H1 (cell line): ENCODE results near the gene DNAJB8. TPM values are rescaled to one million over a fixed set of nuclear protein-coding genes. Genes with fewer than 3 reads are reported as not detected.

Experiments used
- CTCF ChIA-PET: fragments of 300-600 bp; sonication (Branson Sonifier 250); formaldehyde crosslinking; loops from one replicate; lab custom pipeline; 2021; ENCODE audit not compliant: partially characterized antibody; lab: Charles Lee
- POLR2A ChIA-PET: fragments of 300-600 bp; sonication (Branson Sonifier 250); formaldehyde crosslinking; loops from one replicate; lab custom pipeline; 2021; ENCODE audit warnings: inconsistent platforms; ENCODE audit not compliant: partially characterized antibody; lab: Charles Lee
- DNase-seq, 2 experiments: peaks; one replicate each; pipeline versions ENCODE4 v3.0.0 to v3.0.0-alpha.2; 2010 to 2022; ENCODE audit warnings: low spot score in 2 of 2, low read depth in 1 of 2, mixed read lengths in 1 of 2
- FAIRE-seq: peaks from 2 replicates; lab custom pipeline; 2011; peaks lifted over from hg19 to GRCh38; lab: Jason Lieb, UNC
- H2AFZ ChIP-seq: 2 replicates; pipeline ENCODE4 v1.8.1; 2012; ENCODE audit warnings: low read length, inconsistent platforms
- H2AK5ac ChIP-seq: 2 replicates; pipeline ENCODE4 v1.6.1; 2013; ENCODE audit warnings: low read depth, low read length
- H2BK120ac ChIP-seq: replicated peaks from 2 replicates; pipeline ENCODE3; 2013; ENCODE audit warnings: low read depth, low read length, inconsistent platforms
- H2BK12ac ChIP-seq: 2 replicates; pipeline ENCODE4 v1.6.1; 2013; ENCODE audit warnings: low read depth, low read length
- H2BK15ac ChIP-seq: 2 replicates; pipeline ENCODE4 v1.6.1; 2013; ENCODE audit warnings: low read length
- H2BK20ac ChIP-seq: 2 replicates; pipeline ENCODE4 v1.6.1; 2013; ENCODE audit warnings: low read length
- H2BK5ac ChIP-seq: 2 replicates; pipeline ENCODE4 v1.6.1; 2013; ENCODE audit warnings: low read depth, low read length
- H3K14ac ChIP-seq: 2 replicates; pipeline ENCODE4 v1.6.1; 2013; ENCODE audit warnings: inconsistent platforms; ENCODE audit not compliant: insufficient read length
- H3K18ac ChIP-seq: 2 replicates; pipeline ENCODE4 v1.6.1; 2013; ENCODE audit warnings: low read length; ENCODE audit errors: extremely low read depth
- H3K23ac ChIP-seq: 2 replicates; pipeline ENCODE4 v1.6.1; 2013; ENCODE audit warnings: inconsistent platforms; ENCODE audit not compliant: insufficient read length
- H3K23me2 ChIP-seq: 2 replicates; pipeline ENCODE4 v1.6.1; 2013; ENCODE audit warnings: low read depth, low read length
- H3K27ac ChIP-seq: 2 replicates; pipeline ENCODE4 v1.6.1; 2011; ENCODE audit warnings: low read depth, low read length, inconsistent platforms
- H3K27me3 ChIP-seq, 4 experiments: replicated peaks in 1 of 4; 1 replicate in 1 of 4; 2 replicates in 3 of 4; pipeline versions ENCODE4 v1.6.1 to v1.8.1; 2011 to 2013; ENCODE audit warnings: low read length in 3 of 4, mild to moderate bottlenecking in 3 of 4, inconsistent platforms in 2 of 4, mixed read lengths in 2 of 4, moderate library complexity in 1 of 4; ENCODE audit not compliant: control insufficient read depth in 3 of 4, insufficient read depth in 3 of 4; ENCODE audit errors: extremely low read depth in 1 of 4
- H3K36me3 ChIP-seq, 4 experiments: 2 replicates each; pipeline versions ENCODE4 v1.6.1 to v1.8.1; 2011 to 2013; ENCODE audit warnings: mild to moderate bottlenecking in 4 of 4, low read length in 3 of 4, moderate library complexity in 2 of 4, control low read depth in 1 of 4, inconsistent platforms in 1 of 4; ENCODE audit not compliant: insufficient read depth in 4 of 4, control insufficient read depth in 2 of 4
- H3K4ac ChIP-seq: replicated peaks from 2 replicates; pipeline ENCODE3; 2013; ENCODE audit warnings: low read length, low read depth, mixed read lengths, inconsistent platforms; ENCODE audit not compliant: insufficient read length
- H3K4me1 ChIP-seq, 4 experiments: replicated peaks in 1 of 4; 1 replicate in 1 of 4; 2 replicates in 3 of 4; pipeline versions ENCODE4 v1.6.1 to v1.8.1; 2011 to 2013; ENCODE audit warnings: low read length in 3 of 4, inconsistent platforms in 2 of 4, mixed read lengths in 1 of 4; ENCODE audit not compliant: insufficient read depth in 4 of 4, control insufficient read depth in 3 of 4
- H3K4me2 ChIP-seq, 2 experiments: 2 replicates each; pipeline versions ENCODE4 v1.6.1 to v1.8.1; 2011 to 2013; ENCODE audit warnings: low read depth in 2 of 2, low read length in 2 of 2, control low read depth in 1 of 2, inconsistent platforms in 1 of 2, mild to moderate bottlenecking in 1 of 2; ENCODE audit not compliant: insufficient read depth in 1 of 2
- H3K4me3 ChIP-seq, 4 experiments: fragments of 200-600, 300-600 bp in 1 of 4; sonication (generic), shearing (Covaris generic), sonication (Bioruptor Twin) in 1 of 4; 2 replicates each; pipeline versions ENCODE4 v1.5.1 to v1.8.1; 2011 to 2016; ENCODE audit warnings: low read length in 4 of 4, low read depth in 3 of 4, control low read depth in 2 of 4, inconsistent platforms in 2 of 4, mild to moderate bottlenecking in 2 of 4, mixed read lengths in 1 of 4, moderate library complexity in 1 of 4; ENCODE audit not compliant: insufficient read depth in 2 of 4; ENCODE audit errors: extremely low read depth in 1 of 4
- H3K56ac ChIP-seq: replicated peaks from 2 replicates; pipeline ENCODE3; 2013; ENCODE audit warnings: low read depth, mild to moderate bottlenecking, mixed read lengths, low read length, inconsistent platforms; ENCODE audit not compliant: insufficient read length
- H3K79me1 ChIP-seq: 2 replicates; pipeline ENCODE4 v1.6.1; 2013; ENCODE audit warnings: low read depth, low read length, control low read depth
- H3K79me2 ChIP-seq, 2 experiments: 2 replicates each; pipeline versions ENCODE4 v1.6.1 to v1.8.1; 2012 to 2013; ENCODE audit warnings: low read length in 2 of 2, mild to moderate bottlenecking in 2 of 2, inconsistent platforms in 1 of 2; ENCODE audit not compliant: insufficient read depth in 2 of 2, control insufficient read depth in 1 of 2
- H3K9ac ChIP-seq, 4 experiments: replicated peaks in 1 of 4; 1 replicate in 1 of 4; 2 replicates in 3 of 4; pipeline versions ENCODE4 v1.6.1 to v1.8.1; 2011 to 2013; ENCODE audit warnings: low read depth in 3 of 4, low read length in 3 of 4, control low read depth in 2 of 4, mild to moderate bottlenecking in 2 of 4, moderate library complexity in 2 of 4, inconsistent platforms in 1 of 4; ENCODE audit errors: extremely low read depth in 1 of 4
- H3K9me3 ChIP-seq, 2 experiments: 2 replicates each; pipeline versions ENCODE4 v1.6.1 to v1.8.1; 2012 to 2013; ENCODE audit warnings: mild to moderate bottlenecking in 2 of 2, moderate library complexity in 2 of 2, control low read depth in 1 of 2, inconsistent platforms in 1 of 2, low read depth in 1 of 2, low read length in 1 of 2, mixed read lengths in 1 of 2; ENCODE audit not compliant: insufficient read depth in 2 of 2
- H4K20me1 ChIP-seq, 2 experiments: replicated peaks in 1 of 2; 2 replicates each; pipeline versions ENCODE3 to v1.8.1; 2011 to 2013; ENCODE audit warnings: inconsistent platforms in 2 of 2, low read length in 2 of 2, mild to moderate bottlenecking in 1 of 2; ENCODE audit not compliant: insufficient read depth in 2 of 2, control insufficient read depth in 1 of 2
- H4K5ac ChIP-seq: 2 replicates; pipeline ENCODE4 v1.6.1; 2013; ENCODE audit warnings: low read length, low read depth, mixed read lengths, inconsistent platforms; ENCODE audit not compliant: insufficient read length
- H4K8ac ChIP-seq: 2 replicates; pipeline ENCODE4 v1.8.0; 2013; ENCODE audit warnings: mild to moderate bottlenecking, moderate library complexity, low read length, inconsistent platforms; ENCODE audit not compliant: insufficient read depth; ENCODE audit errors: extremely low read depth
- H4K91ac ChIP-seq: replicated peaks from 2 replicates; pipeline ENCODE3; 2013; ENCODE audit warnings: low read length, mixed read lengths, inconsistent platforms; ENCODE audit not compliant: insufficient read length
- GABPA ChIP-seq: IDR thresholded peaks from 2 replicates; pipeline ENCODE4 v1.6.1; 2011; ENCODE audit warnings: mild to moderate bottlenecking, low read length, moderate library complexity, borderline replicate concordance; ENCODE audit not compliant: insufficient read depth
- POLR2AphosphoS5 ChIP-seq: IDR thresholded peaks from 2 replicates; pipeline ENCODE4 v1.6.1; 2011; ENCODE audit warnings: low read depth, low read length
- SP1 ChIP-seq: IDR thresholded peaks from 2 replicates; pipeline ENCODE4 v1.6.1; 2011; ENCODE audit warnings: low read depth, low read length
- WGBS, 2 experiments: shearing (Covaris generic) in 1 of 2; methylation state at CpG; one replicate each; pipeline versions ENCODE4 v1.1.6 to v1.1.7; 2013 to 2015; ENCODE audit warnings: low lambda C conversion rate in 2 of 2, mixed read lengths in 2 of 2, inconsistent platforms in 1 of 2, low coverage in 1 of 2, missing lambda C conversion rate in 1 of 2; ENCODE audit not compliant: insufficient replicate concordance in 2 of 2, insufficient coverage in 1 of 2, insufficient read length in 1 of 2; ENCODE audit errors: extremely low coverage in 1 of 2, missing lambda C conversion rate in 1 of 2; 5-methylcytosine and 5-hydroxymethylcytosine counted together
- polyA plus RNA-seq, 7 experiments: library from polyadenylated mRNA; depleted of rRNA in 3 of 7; stranded (reverse) in 5 of 7; unstranded in 2 of 7; fragments of >200 nt in 5 of 7; fragments of 200-250 nt in 2 of 7; gene quantifications; 1 replicate in 5 of 7; 2 replicates in 1 of 7; 4 replicates in 1 of 7; pipeline versions ENCODE4 v1.2.1 to v1.2.3, GENCODE V29; 2011 to 2013; ENCODE audit warnings: missing spikeins in 2 of 7, mixed read lengths in 2 of 7
- total RNA-seq: library from RNA; stranded (reverse); fragmentation: NEBNext Ultra II Directional; extraction: Animal tissue kit (Norgen Biotek cat#: 25700); gene quantifications from 2 replicates; pipeline ENCODE4 v1.2.1, GENCODE V29; 2021
- TF ChIP-seq, protein P1 (sequence below): IDR thresholded peaks from 2 replicates; pipeline ENCODE4 v1.6.1; 2011; ENCODE audit warnings: low read depth, mild to moderate bottlenecking, low read length; ENCODE audit not compliant: insufficient read depth

DNAJB8 gene
- total and polyA plus RNA-seq, 2 of the 8 experiments (the other 6 are each of a cell fraction or from before 2014, with no cell fraction given), result not detected

DNA sequence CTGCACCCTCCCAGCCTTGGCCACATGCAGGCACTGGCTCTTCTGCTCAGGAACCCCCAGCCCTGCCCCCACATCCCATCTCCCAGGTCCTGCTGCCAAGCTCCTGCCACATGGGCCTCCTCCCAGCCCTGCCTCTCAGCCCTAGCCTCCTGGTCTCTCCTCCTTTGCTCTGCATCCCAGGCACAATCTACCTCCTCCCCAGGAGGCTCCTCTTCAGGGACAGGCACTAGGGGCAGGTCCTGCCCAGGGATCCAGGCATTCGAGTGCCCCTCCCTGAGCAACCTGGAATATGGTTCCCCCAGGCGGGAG, 12.4 kb downstream of the DNAJB8 start:
- H4K8ac ChIP-seq, result no peak overlapping the region
- no peak overlapping the region for H3K4me3 ChIP-seq
- no peaks in the 10 kb centered on the region for H3K36me3 ChIP-seq
- no peak for TF ChIP-seq GABPA
- TF ChIP-seq SP1, result no peak
- no peak for TF ChIP-seq POLR2AphosphoS5
- TF ChIP-seq, protein P1, sequence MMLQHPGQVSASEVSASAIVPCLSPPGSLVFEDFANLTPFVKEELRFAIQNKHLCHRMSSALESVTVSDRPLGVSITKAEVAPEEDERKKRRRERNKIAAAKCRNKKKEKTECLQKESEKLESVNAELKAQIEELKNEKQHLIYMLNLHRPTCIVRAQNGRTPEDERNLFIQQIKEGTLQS, result no peak
- H3K18ac ChIP-seq, result no peak overlapping the region
- H2BK20ac ChIP-seq, result no peak overlapping the region
- FAIRE-seq, result no peak
- H3K79me1 ChIP-seq, result no peaks in the 10 kb centered on the region
- H3K9ac ChIP-seq, result no peak overlapping the region
- no peak overlapping the region for H2AK5ac ChIP-seq
- no peak overlapping the region for H3K23ac ChIP-seq
- no peak overlapping the region for H4K91ac ChIP-seq
- ChIA-PET CTCF (no interaction called here), POLR2A (no interaction called here)
- WGBS, 2 experiments, result 92% methylated on average over 2 of the region's 2 CpGs; no CpG with 5 or more reads in 1 of the 2 experiments
- no peak overlapping the region for H4K5ac ChIP-seq
- H2BK15ac ChIP-seq, result no peak overlapping the region
- H2BK12ac ChIP-seq, result no peak overlapping the region
- H3K4me1 ChIP-seq, result peaks cover 0 to 5% (median 0%) of the 10 kb centered on the region in 4 experiments; a peak in 1 of 7 replicates
- H2AFZ ChIP-seq, result no peak overlapping the region
- H3K56ac ChIP-seq, result no peak overlapping the region
- H3K79me2 ChIP-seq, result no peaks in the 10 kb centered on the region
- H3K9me3 ChIP-seq, result no peaks in the 10 kb centered on the region
- peaks cover 0 to 6% (median 0%) of the 10 kb centered on the region in 4 experiments; a peak in 4 of 7 replicates for H3K27me3 ChIP-seq
- no peaks in the 10 kb centered on the region; the same call in 1 of the 2 replicates for H3K23me2 ChIP-seq
- no peak overlapping the region for H3K27ac ChIP-seq
- H3K4me2 ChIP-seq, result no peak overlapping the region
- no peak overlapping the region for H3K4ac ChIP-seq
- DNase-seq, result no peak
- no peak overlapping the region for H2BK120ac ChIP-seq
- H4K20me1 ChIP-seq, result no peaks in the 10 kb centered on the region
- H2BK5ac ChIP-seq, result no peak overlapping the region
- H3K14ac ChIP-seq, result no peak overlapping the region
